ENCODE measurements around the gene SCN5A.

Gene SCN5A

GRCh38 chr3:38541806-38542205 is 107.7 kb downstream of the SCN5A start:
- DNase-seq (ENCODE audit: low read depth, low spot score), result no peak

DNA sequence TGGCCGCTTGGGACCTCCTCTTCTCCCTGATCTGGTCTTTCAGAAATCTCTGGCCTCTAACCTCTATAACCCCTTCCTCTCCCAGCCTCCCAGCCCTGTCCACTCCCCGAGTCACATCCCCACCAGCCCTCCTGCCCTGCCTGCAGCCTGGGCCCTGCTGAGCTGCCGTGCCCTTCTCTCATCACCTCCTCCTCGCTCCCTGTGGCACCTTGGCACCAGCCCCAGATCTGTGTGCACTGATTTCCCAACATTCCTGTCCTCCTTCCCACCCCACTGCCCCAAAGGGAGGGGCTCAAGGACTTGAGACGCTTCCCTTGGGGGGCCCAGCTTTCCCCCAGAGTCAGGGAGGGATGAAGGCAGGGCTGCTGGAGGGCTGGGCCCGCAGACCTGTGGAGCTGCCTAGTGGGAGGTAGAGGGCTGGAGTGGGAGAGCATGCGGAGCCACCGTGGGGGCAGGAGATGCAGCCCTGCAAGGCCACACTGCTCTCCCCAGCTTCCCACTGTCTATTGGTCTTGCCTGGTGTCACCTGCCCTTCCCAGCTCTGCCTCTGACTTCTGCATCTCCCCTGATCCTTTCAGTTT is 110.6 kb downstream of the SCN5A start:
- in situ Hi-C loops (cut with HindIII; ENCODE audit: low sequenced_read_pairs), result no loop called here
- DNase-seq (ENCODE audit: low read depth, low spot score), result no peak
- TF ChIP-seq CTCF (IDR thresholded peaks at IDR 0.05; ENCODE audit: low read depth, low read length), result no peak
- H3K4me3 ChIP-seq (ENCODE audit: low read depth, low read length), result no peak overlapping the region

More at GRCh38 chr3:38541806-38542205, 107.7 kb downstream of the SCN5A start:
- in situ Hi-C loops (cut with HindIII; ENCODE audit: low sequenced_read_pairs), result no loop called here
- TF ChIP-seq CTCF (IDR thresholded peaks at IDR 0.05; ENCODE audit: low read depth, low read length), result no peak
- no peak overlapping the region for H3K4me3 ChIP-seq (ENCODE audit: low read depth, low read length)

DNA sequence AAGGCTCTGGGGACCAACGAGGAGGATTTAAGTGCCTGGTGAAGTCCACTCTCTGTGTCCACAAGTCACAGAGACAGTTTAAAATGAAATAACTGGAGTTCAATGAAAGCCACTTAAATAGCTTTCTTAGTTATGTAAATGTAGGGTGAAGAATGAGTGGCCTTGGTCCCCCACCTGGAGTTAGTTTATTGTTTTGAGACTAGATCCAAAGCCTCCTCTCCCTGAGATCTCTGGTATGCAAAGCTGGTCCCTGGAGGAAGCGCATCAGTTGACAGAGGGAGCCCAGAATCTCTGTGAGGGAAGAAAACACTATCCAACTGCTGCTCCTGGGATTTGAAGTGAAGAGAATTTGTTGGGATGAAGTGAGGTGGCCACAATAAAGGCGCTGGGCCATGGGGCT is 112.8 kb downstream of the SCN5A start:
- in situ Hi-C loops (cut with HindIII; ENCODE audit: low sequenced_read_pairs), result no loop called here
- no peak overlapping the region for H3K4me3 ChIP-seq (ENCODE audit: low read depth, low read length)
- DNase-seq (ENCODE audit: low read depth, low spot score), result no peak
- no peak for TF ChIP-seq CTCF (IDR thresholded peaks at IDR 0.05; ENCODE audit: low read depth, low read length)

DNA sequence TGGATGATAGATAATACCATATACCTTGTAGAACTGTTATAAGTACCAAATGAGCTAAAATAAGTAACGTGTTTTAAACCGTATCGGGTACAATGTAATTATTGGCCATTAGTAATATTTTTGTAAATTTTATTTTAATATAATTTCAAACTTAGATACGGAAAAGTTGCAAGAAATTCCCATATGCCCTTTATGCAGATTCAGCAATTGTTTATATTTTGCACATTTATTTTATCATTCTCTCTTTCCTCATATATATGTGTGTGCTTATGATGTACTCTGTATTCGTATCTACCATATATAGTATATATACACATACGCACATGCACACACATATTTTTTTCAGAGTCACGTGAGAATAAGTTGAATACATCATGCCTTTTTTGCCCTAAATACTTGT is 114.9 kb downstream of the SCN5A start:
- no peak for TF ChIP-seq CTCF (IDR thresholded peaks at IDR 0.05; ENCODE audit: low read depth, low read length)

DNA sequence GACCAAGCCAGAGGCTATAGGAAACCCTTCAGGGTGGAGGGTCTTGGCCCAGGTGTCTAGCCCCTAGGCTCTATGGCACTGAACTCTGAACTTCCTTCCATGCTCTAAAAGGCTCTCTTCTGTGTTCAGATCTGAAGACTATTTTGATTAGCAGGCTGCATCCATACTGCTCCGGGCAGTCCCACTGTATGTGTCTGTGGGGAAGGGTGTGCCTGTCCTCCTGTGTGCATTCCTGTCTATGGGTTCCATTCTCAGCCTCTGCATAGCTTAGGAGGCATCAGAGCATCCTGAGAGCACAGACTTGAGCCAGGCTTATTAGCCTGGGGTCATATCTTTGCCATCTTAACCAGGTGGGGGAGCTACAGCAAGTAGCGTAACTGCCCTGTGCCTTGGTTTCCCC is 115.3 kb downstream of the SCN5A start:
- in situ Hi-C loops (cut with HindIII; ENCODE audit: low sequenced_read_pairs), result no loop called here
- no peak for DNase-seq (ENCODE audit: low read depth, low spot score)
- no peak overlapping the region for H3K4me3 ChIP-seq (ENCODE audit: low read depth, low read length)
- TF ChIP-seq CTCF (IDR thresholded peaks at IDR 0.05; ENCODE audit: low read depth, low read length), result no peak

More for the DNA sequence above, 114.9 kb downstream of the SCN5A start:
- in situ Hi-C loops (cut with HindIII; ENCODE audit: low sequenced_read_pairs), result no loop called here
- H3K4me3 ChIP-seq (ENCODE audit: low read depth, low read length), result no peak overlapping the region
- no peak for DNase-seq (ENCODE audit: low read depth, low spot score)

DNA sequence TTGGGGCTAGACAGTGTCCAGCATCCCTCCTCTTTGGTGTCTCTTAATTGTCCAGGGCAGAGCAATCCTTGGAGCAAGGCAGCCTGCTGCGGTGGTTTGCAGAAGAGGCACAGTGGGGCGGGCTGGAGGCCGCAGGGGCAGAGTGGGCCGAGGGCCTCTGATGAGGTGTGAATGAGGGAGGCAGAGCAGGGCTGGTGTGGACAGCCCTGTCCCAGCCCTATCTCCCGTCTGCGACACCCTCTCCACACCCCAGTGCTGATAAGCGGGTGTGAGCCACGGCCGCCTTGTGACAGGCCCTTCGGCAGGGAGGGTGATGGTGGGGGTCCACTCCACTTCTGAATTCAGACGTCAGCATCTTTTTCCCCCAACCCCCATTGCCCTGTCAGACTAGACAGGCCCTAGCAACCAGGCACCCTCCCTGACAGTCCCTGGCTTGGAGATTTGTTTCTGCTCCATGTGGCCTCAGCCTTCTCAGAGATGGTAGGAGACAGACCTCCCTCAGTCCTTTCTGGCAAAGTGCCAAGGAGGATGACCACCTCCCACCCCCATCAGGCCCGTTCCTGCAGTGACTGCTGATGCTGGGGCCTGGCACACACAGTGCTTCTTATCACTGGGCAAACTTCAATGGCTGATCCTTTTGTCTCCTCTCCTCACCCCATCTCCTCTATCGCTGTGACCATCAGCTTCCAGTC is 116.1 kb downstream of the SCN5A start:
- TF ChIP-seq CTCF (IDR thresholded peaks at IDR 0.05; ENCODE audit: low read depth, low read length), result no peak
- H3K4me3 ChIP-seq (ENCODE audit: low read depth, low read length), result no peak overlapping the region
- in situ Hi-C loops (cut with HindIII; ENCODE audit: low sequenced_read_pairs), result no loop called here
- no peak for DNase-seq (ENCODE audit: low read depth, low spot score)

All from astrocyte of the spinal cord (primary cell).